Measurements from ENCODE around the gene GNLY. TPM values are rescaled to one million over a fixed set of nuclear protein-coding genes. Genes with fewer than 3 reads are reported as not detected.

The GNLY gene
- total and polyA plus RNA-seq, 2 of the 4 experiments (the other 2 are of a cell fraction): not detected

- ChIA-PET CTCF (no interaction called here), POLR2A (ENCODE audit: unreplicated experiment) (no interaction called here)
- H3K23ac ChIP-seq (ENCODE audit: low read depth, low read length): no peak overlapping the region
- H4K20me1 ChIP-seq (ENCODE audit: insufficient read depth, low read length): peaks cover 2% of the 10 kb centered on the region; the same call in 1 of the 2 replicates
- H3K4me2 ChIP-seq (ENCODE audit: low read depth, low read length): peak overlapping the region; percentile 44; the same call in 1 of the 2 replicates
- no peaks in the 10 kb centered on the region for H3K9me1 ChIP-seq (ENCODE audit: insufficient read depth, low read length)
- no peak overlapping the region for H4K8ac ChIP-seq (ENCODE audit: low read depth in 2 of 2, low read length in 2 of 2)
- no peak overlapping the region; the same call in 1 of the 2 replicates for H4K91ac ChIP-seq (ENCODE audit: insufficient read depth, low read depth, low read length)
- H3K9ac ChIP-seq (ENCODE audit: low read depth, low read length): no peak overlapping the region
- H4K5ac ChIP-seq (ENCODE audit: low read depth, low read length): no peak overlapping the region
- H3K14ac ChIP-seq (replicated peaks; ENCODE audit: low read depth, low read length): no peak overlapping the region
- H3K18ac ChIP-seq (ENCODE audit: low read depth, low read length): no peak overlapping the region
- peak overlapping the region; percentile 88; the same call in 1 of the 2 replicates for H2BK120ac ChIP-seq (ENCODE audit: low read depth, low read length)
- no peak overlapping the region for H2BK5ac ChIP-seq (ENCODE audit: low read depth, low read length, poor library complexity, severe bottlenecking)
- peak; percentile 15; the same call in 1 of the 2 replicates for ATAC-seq (ENCODE audit: low read depth)
- BruUV-seq (replicated peaks): no TSS peak
- no peak overlapping the region for H3K4ac ChIP-seq (ENCODE audit: low read depth, low read length)
- H3K4me3 ChIP-seq (ENCODE audit: insufficient read depth, low read depth, low read length): no peak overlapping the region
- no peak overlapping the region for H2AK5ac ChIP-seq (ENCODE audit: low read depth, low read length)
- peaks cover 18% of the 10 kb centered on the region for H3K4me1 ChIP-seq (ENCODE audit: control insufficient read depth, insufficient read depth, low read length)
- TF ChIP-seq SMC3 (IDR thresholded peaks at IDR 0.05; ENCODE audit: low read depth, low read length) (no peak), NFE2L2 (IDR thresholded peaks at IDR 0.05; ENCODE audit: low read depth, low read length) (no peak), RCOR1 (IDR thresholded peaks at IDR 0.05; ENCODE audit: insufficient replicate concordance, low read length) (peak; percentile 31), RFX5 (IDR thresholded peaks at IDR 0.05; ENCODE audit: low read depth, low read length) (no peak), FOS (IDR thresholded peaks at IDR 0.05; ENCODE audit: low read depth, low read length) (peak; percentile 98), BHLHE40 (IDR thresholded peaks at IDR 0.05; ENCODE audit: low read depth, low read length) (peak; percentile 10; the same call in 1 of the 2 replicates), CEBPB (IDR thresholded peaks at IDR 0.05; ENCODE audit: low read depth, low read length) (peak; percentile 92), MXI1 (IDR thresholded peaks at IDR 0.05; ENCODE audit: borderline replicate concordance, low read depth, low read length) (no peak)
- no peak overlapping the region for H2AFZ ChIP-seq (replicated peaks; ENCODE audit: low read length, poor library complexity)
- no peak overlapping the region for H2AK9ac ChIP-seq (replicated peaks; ENCODE audit: low read depth, low read length, poor library complexity)
- H3K56ac ChIP-seq (ENCODE audit: extremely low read depth, insufficient read depth, low read length): no peak overlapping the region
- H3K27ac ChIP-seq (ENCODE audit: insufficient read depth, low read length): no peak overlapping the region
- no peak overlapping the region for H2BK15ac ChIP-seq (ENCODE audit: low read depth, low read length)
- H3K79me1 ChIP-seq (ENCODE audit: low read depth in 1 of 2, low read length in 2 of 2): no peaks in the 10 kb centered on the region
- DNase-seq: peak; percentile 85
- dilution Hi-C loops (cut with HindIII; ENCODE audit: low sequenced_read_pairs, unreplicated experiment) (no loop called here), intact Hi-C loops (cut with micrococcal nuclease) (no loop called here), in situ Hi-C loops (cut with MboI; ENCODE audit: low sequenced_read_pairs) (no loop called here)
- no peaks in the 10 kb centered on the region for H3K27me3 ChIP-seq (ENCODE audit: control insufficient read depth, insufficient read depth, low read length)
- no peaks in the 10 kb centered on the region for H3K36me3 ChIP-seq (ENCODE audit: control insufficient read depth, insufficient read depth, low read length)
- H2BK20ac ChIP-seq (ENCODE audit: low read depth, low read length): no peak overlapping the region
- no peaks in the 10 kb centered on the region for H3K9me3 ChIP-seq (ENCODE audit: control insufficient read depth, insufficient read depth, low read length)
These were observed 8.0 kb downstream of the GNLY start for GRCh38 chr2:85702172-85702571.

Data from IMR-90 (cell line).